K562 (cell line): Measurements from ENCODE around the gene PIEZO2. TPM values are rescaled to one million over a fixed set of nuclear protein-coding genes. Genes with fewer than 3 reads are reported as not detected.

ENCODE experiments used
- ATAC-seq: fragments of 200-7000 bp; cut with Tn5 transposase; 3 replicates; pipeline ENCODE4 v1.9.1; 2020; ENCODE audit warnings: moderate library complexity
- BruUV-seq: library from RNA; stranded (reverse); fragments of 400-500 nt; replicated peaks from 2 replicates; lab custom pipeline; 2021; lab: Mats Ljungman, UMichigan
- CTCF ChIA-PET: fragments of 300-600 bp; formaldehyde crosslinking; extraction: SDS; loops from one replicate; lab custom pipeline; 2021; ENCODE audit warnings: low intra/inter-chr PET ratio; lab: Yijun Ruan, JAX
- POLR2A ChIA-PET: fragments of 300-600, 350-650 bp; sonication (Branson Sonifier 250); formaldehyde crosslinking; extraction: SDS; loops from one replicate; lab custom pipeline; 2021; ENCODE audit warnings: antibody characterized with exemption, inconsistent platforms; lab: Yijun Ruan, JAX
- DNase-seq, 4 experiments: peaks; one replicate each; pipeline versions ENCODE4 v3.0.0 to v3.0.0-alpha.2; 2011 to 2018; ENCODE audit warnings: low spot score in 3 of 4, mixed read lengths in 3 of 4; ENCODE audit errors: extremely low read depth in 1 of 4
- FAIRE-seq: peaks from 2 replicates; lab custom pipeline; 2011; peaks lifted over from hg19 to GRCh38; lab: Jason Lieb, UNC
- H2AFZ ChIP-seq: 2 replicates; pipeline ENCODE4 v1.6.0; 2011; ENCODE audit warnings: low read depth, low read length, control low read depth, inconsistent platforms
- H3K27ac ChIP-seq: fragments of 200-600 bp; 3 replicates; pipeline ENCODE4 v1.8.0; 2011; ENCODE audit warnings: low read depth, mild to moderate bottlenecking, control low read depth, inconsistent platforms, low read length, moderate library complexity, mixed read lengths; ENCODE audit errors: extremely low read depth
- H3K27me3 ChIP-seq, 2 experiments: fragments of 300-600 bp in 1 of 2; 2 replicates in 1 of 2; 3 replicates in 1 of 2; pipeline versions ENCODE4 v1.6.0 to v1.8.0; 2011; ENCODE audit warnings: inconsistent platforms in 2 of 2, low read length in 2 of 2, mild to moderate bottlenecking in 1 of 2, mixed read lengths in 1 of 2, moderate library complexity in 1 of 2; ENCODE audit not compliant: control insufficient read depth in 2 of 2, insufficient read depth in 2 of 2
- H3K36me3 ChIP-seq: fragments of 300-600 bp; 3 replicates; pipeline ENCODE4 v1.8.0; 2011; ENCODE audit warnings: mild to moderate bottlenecking, low read length, inconsistent platforms; ENCODE audit not compliant: control insufficient read depth, insufficient read depth
- H3K4me1 ChIP-seq, 2 experiments: fragments of 200-600 bp in 1 of 2; replicated peaks in 1 of 2; 2 replicates in 1 of 2; 3 replicates in 1 of 2; pipeline versions ENCODE4 v1.5.1 to v1.8.0; 2011; ENCODE audit warnings: inconsistent platforms in 2 of 2, low read length in 2 of 2, mild to moderate bottlenecking in 1 of 2, mixed read lengths in 1 of 2, moderate library complexity in 1 of 2; ENCODE audit not compliant: control insufficient read depth in 2 of 2, insufficient read depth in 2 of 2
- H3K4me2 ChIP-seq: 2 replicates; pipeline ENCODE4 v1.6.1; 2011; ENCODE audit warnings: low read length, control low read depth, inconsistent platforms, mixed read lengths; ENCODE audit not compliant: insufficient read depth
- H3K4me3 ChIP-seq: fragments of 200-600 bp; sonication (generic), shearing (Covaris generic); 2 replicates; pipeline ENCODE4 v1.5.1; 2016; ENCODE audit warnings: control low read depth, inconsistent platforms
- H3K79me2 ChIP-seq: fragments of 200-600 bp; 3 replicates; pipeline ENCODE4 v1.8.0; 2011; ENCODE audit warnings: low read length, inconsistent platforms; ENCODE audit not compliant: control insufficient read depth, insufficient read depth
- H3K9ac ChIP-seq, 2 experiments: 2 replicates each; pipeline versions ENCODE4 v1.6.0 to v1.6.1; 2011; ENCODE audit warnings: low read depth in 2 of 2, low read length in 2 of 2, control low read depth in 1 of 2, inconsistent platforms in 1 of 2, mild to moderate bottlenecking in 1 of 2, mixed read lengths in 1 of 2; ENCODE audit not compliant: insufficient read depth in 1 of 2
- H3K9me1 ChIP-seq: one replicate; pipeline ENCODE4 v1.6.0; 2011; ENCODE audit warnings: inconsistent platforms, mild to moderate bottlenecking, low read length, moderate library complexity; ENCODE audit not compliant: control insufficient read depth, insufficient read depth
- H3K9me3 ChIP-seq: replicated peaks from 2 replicates; pipeline ENCODE4 v1.5.1; 2011; ENCODE audit warnings: low read depth, low read length, inconsistent platforms; ENCODE audit not compliant: control insufficient read depth, insufficient read depth
- H4K20me1 ChIP-seq: replicated peaks from 2 replicates; pipeline ENCODE4 v1.6.1; 2011; ENCODE audit warnings: low read length, inconsistent platforms, mixed read lengths; ENCODE audit not compliant: control insufficient read depth, insufficient read depth
- ELF4 ChIP-seq: fragments of 450-650 bp; formaldehyde crosslinking; IDR thresholded peaks from 2 replicates; pipeline ENCODE4 v1.4.0; 2022; ENCODE audit warnings: missing genetic modification characterization
- ETV1 ChIP-seq: fragments of 450-650 bp; conservative IDR thresholded peaks from 2 replicates; pipeline ENCODE4 v1.6.1; 2016; ENCODE audit warnings: missing genetic modification characterization, control low read depth, low read depth, missing compliant biosample characterization
- HDAC1 ChIP-seq, 2 experiments: fragments of 450-650 bp; IDR thresholded peaks; 2 replicates each; pipeline ENCODE4 v1.6.1; 2016 to 2017; ENCODE audit warnings: inconsistent platforms in 1 of 2, mild to moderate bottlenecking in 1 of 2, moderate library complexity in 1 of 2
- JUND ChIP-seq, 2 experiments: IDR thresholded peaks; 2 replicates in 1 of 2; 3 replicates in 1 of 2; pipeline ENCODE4 v1.6.1; 2011; ENCODE audit warnings: borderline replicate concordance in 2 of 2, low read depth in 2 of 2, low read length in 2 of 2, improper control_type of control experiment in 1 of 2, missing biosample characterization in 1 of 2, missing genetic modification characterization in 1 of 2, missing genetic modification reagents in 1 of 2
- MTA3 ChIP-seq: fragments of 450-650 bp; formaldehyde crosslinking; IDR thresholded peaks from 2 replicates; pipeline ENCODE4 v1.6.1; 2017; ENCODE audit warnings: mild to moderate bottlenecking, borderline replicate concordance
- NFATC3 ChIP-seq: fragments of 450-650 bp; IDR thresholded peaks from 2 replicates; pipeline ENCODE4 v1.6.1; 2017; ENCODE audit warnings: mild to moderate bottlenecking
- NR2C1 ChIP-seq, 2 experiments: fragments of 450-650 bp; IDR thresholded peaks; 2 replicates each; pipeline ENCODE4 v1.6.1; 2017; ENCODE audit warnings: mild to moderate bottlenecking in 2 of 2, antibody characterized with exemption in 1 of 2, inconsistent platforms in 1 of 2, missing compliant biosample characterization in 1 of 2, missing genetic modification characterization in 1 of 2
- PRPF4 ChIP-seq: fragments of 200-400 bp; formaldehyde crosslinking; IDR thresholded peaks from one replicate; pipeline ENCODE4 v1.6.1; 2017; ENCODE audit warnings: low read length, low read depth, mild to moderate bottlenecking; ENCODE audit not compliant: insufficient read depth, poor library complexity, severe bottlenecking
- ZBED1 ChIP-seq: IDR thresholded peaks from 2 replicates; pipeline ENCODE4 v1.6.1; 2014
- ZKSCAN8 ChIP-seq: fragments of 200-800 bp; sonication (Bioruptor generic); IDR thresholded peaks from 2 replicates; pipeline ENCODE4 v1.6.1; 2016; ENCODE audit warnings: missing genetic modification characterization, missing compliant biosample characterization
- ZNF263 ChIP-seq: sonication (generic); formaldehyde crosslinking; IDR thresholded peaks from 2 replicates; pipeline ENCODE4 v1.8.0; 2022; ENCODE audit warnings: mild to moderate bottlenecking, missing genetic modification reagents, borderline replicate concordance
- ZNF354B ChIP-seq: fragments of 250-450 bp; sonication (Bioruptor Pico); IDR thresholded peaks from 2 replicates; pipeline ENCODE4 v1.4.0; 2020
- ZNF695 ChIP-seq: fragments of 450-650 bp; formaldehyde crosslinking; IDR thresholded peaks from 2 replicates; pipeline ENCODE4 v1.4.0; 2020; ENCODE audit warnings: mild to moderate bottlenecking, moderate library complexity
- WGBS: fragments of 100-300 bp; shearing (Covaris generic); methylation state at CpG from one replicate; pipeline ENCODE4 v1.1.6; 2016; ENCODE audit warnings: low coverage, mixed read lengths; ENCODE audit not compliant: insufficient coverage; ENCODE audit errors: missing lambda C conversion rate; 5-methylcytosine and 5-hydroxymethylcytosine counted together
- in situ Hi-C: fragments of 300-500 bp; cut with MboI; formaldehyde crosslinking; loops from 4 replicates; pipeline ENCODE4 v1.15.0; 2018; ENCODE audit warnings: inconsistent platforms, mixed read lengths
- intact Hi-C: fragments of 100-400 bp; cut with micrococcal nuclease; formaldehyde crosslinking; loops from 2 replicates; pipeline ENCODE4 v1.14.2; 2022
- polyA plus RNA-seq, 8 experiments: library from polyadenylated mRNA; depleted of rRNA in 4 of 8; stranded (reverse) in 5 of 8; unstranded in 3 of 8; fragments of >200 nt; fragmentation: Nextera tagmentation in 2 of 8; fragmentation: Illumina TruSeq in 1 of 8; extraction: Ambion mirVana in 2 of 8; extraction: Trizol in 1 of 8; gene quantifications; 2 replicates each; pipeline versions ENCODE4 v1.2.1 to v1.2.3, GENCODE V29; 2011 to 2014; ENCODE audit warnings: inconsistent platforms in 1 of 8, missing spikeins in 1 of 8
- total RNA-seq, 7 experiments: library from RNA; depleted of rRNA in 6 of 7; stranded (reverse); fragments of >200 nt in 6 of 7; fragmentation: Illumina TruSeq in 2 of 7; extraction: Trizol in 2 of 7; gene quantifications; 2 replicates each; pipeline versions ENCODE4 v1.2.1 to v1.2.3, GENCODE V29; 2011 to 2021; ENCODE audit warnings: low replicate concordance in 1 of 7
- TF ChIP-seq, protein P1 (sequence below): sonication (generic); formaldehyde crosslinking; IDR thresholded peaks from 2 replicates; pipeline ENCODE4 v1.8.0; 2022; ENCODE audit warnings: mild to moderate bottlenecking, missing genetic modification reagents
- TF ChIP-seq, protein P2 (sequence below): sonication (generic); formaldehyde crosslinking; IDR thresholded peaks from 2 replicates; pipeline ENCODE4 v1.8.0; 2022; ENCODE audit warnings: mild to moderate bottlenecking, missing genetic modification reagents

The PIEZO2 gene
- total and polyA plus RNA-seq, 9 of the 15 experiments (the other 6 are each of a cell fraction or from before 2014, with no cell fraction given) = 0.54 to 4.1 (median 2.0) TPM

DNA sequence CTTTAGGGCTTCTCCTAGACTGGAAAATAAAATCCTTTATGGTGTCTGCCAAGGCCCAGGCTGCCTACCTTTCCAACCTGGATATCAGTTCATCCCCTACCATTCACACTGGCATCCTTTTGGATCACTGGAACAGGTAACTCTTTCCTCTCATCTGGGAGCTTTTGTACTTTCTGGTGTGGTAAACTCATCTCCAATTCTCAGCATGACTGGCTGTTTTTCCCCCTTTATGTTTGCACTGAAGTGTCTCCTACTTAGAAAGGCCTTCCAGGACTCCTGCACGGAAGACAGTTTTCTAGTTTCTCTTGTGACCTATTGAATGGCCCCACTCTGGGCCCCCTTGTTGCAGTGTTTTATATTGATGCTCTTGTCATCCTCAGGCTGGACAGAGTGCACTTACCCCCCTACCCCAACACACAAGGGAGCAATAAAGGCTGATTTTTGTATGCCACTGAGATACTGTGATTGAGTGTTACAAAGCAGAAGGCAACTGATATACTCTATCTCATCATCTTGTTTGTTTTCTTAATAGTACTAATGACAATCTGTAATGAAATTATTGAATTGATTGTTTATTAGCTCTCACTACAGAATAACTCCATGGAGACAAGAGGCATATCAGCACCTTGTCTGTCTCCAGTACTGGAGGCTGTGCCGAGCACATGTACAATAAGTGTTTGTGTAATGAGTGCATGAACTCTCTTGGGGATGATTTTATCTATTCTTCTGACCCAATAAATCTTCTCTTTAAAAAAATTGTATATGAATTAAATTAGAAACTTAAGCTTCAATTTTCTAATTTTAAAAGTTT is 129.9 kb downstream of the PIEZO2 start:
- intact Hi-C loops = no loop called here
- ChIA-PET POLR2A (no interaction called here), CTCF (no interaction called here)
- H4K20me1 ChIP-seq = no peaks in the 10 kb centered on the region; the same call in 1 of the 2 replicates
- WGBS = 0% methylated on average over 2 of the region's 2 CpGs
- H3K4me2 ChIP-seq = no peak overlapping the region
- in situ Hi-C loops = no loop called here
- H3K27me3 ChIP-seq = no peaks in the 10 kb centered on the region
- no peak overlapping the region for H2AFZ ChIP-seq
- H3K9me1 ChIP-seq = no peaks in the 10 kb centered on the region
- BruUV-seq = no TSS peak
- ATAC-seq (no peak), FAIRE-seq (no peak), DNase-seq (no peak)
- H3K4me1 ChIP-seq = no peaks in the 10 kb centered on the region
- H3K9ac ChIP-seq = no peak overlapping the region
- H3K79me2 ChIP-seq = no peaks in the 10 kb centered on the region
- no peak overlapping the region for H3K4me3 ChIP-seq
- no peaks in the 10 kb centered on the region for H3K9me3 ChIP-seq
- H3K36me3 ChIP-seq = no peaks in the 10 kb centered on the region
- H3K27ac ChIP-seq = no peak overlapping the region
- TF ChIP-seq, protein P1, sequence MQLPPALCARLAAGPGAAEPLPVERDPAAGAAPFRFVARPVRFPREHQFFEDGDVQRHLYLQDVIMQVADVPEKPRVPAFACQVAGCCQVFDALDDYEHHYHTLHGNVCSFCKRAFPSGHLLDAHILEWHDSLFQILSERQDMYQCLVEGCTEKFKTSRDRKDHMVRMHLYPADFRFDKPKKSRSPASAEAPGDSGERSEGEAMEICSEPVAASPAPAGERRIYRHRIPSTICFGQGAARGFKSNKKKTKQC = no peak
- TF ChIP-seq PRPF4 = no peak
- TF ChIP-seq NFATC3 = no peak
- TF ChIP-seq MTA3 = no peak
- TF ChIP-seq NR2C1 (IDR thresholded peaks at IDR 0.05) = no peak
- TF ChIP-seq NR2C1 (tag; IDR thresholded peaks at IDR 0.05) = no peak
- TF ChIP-seq ZNF695 (CRISPR knock-in tag) = no peak
- TF ChIP-seq, protein P2, sequence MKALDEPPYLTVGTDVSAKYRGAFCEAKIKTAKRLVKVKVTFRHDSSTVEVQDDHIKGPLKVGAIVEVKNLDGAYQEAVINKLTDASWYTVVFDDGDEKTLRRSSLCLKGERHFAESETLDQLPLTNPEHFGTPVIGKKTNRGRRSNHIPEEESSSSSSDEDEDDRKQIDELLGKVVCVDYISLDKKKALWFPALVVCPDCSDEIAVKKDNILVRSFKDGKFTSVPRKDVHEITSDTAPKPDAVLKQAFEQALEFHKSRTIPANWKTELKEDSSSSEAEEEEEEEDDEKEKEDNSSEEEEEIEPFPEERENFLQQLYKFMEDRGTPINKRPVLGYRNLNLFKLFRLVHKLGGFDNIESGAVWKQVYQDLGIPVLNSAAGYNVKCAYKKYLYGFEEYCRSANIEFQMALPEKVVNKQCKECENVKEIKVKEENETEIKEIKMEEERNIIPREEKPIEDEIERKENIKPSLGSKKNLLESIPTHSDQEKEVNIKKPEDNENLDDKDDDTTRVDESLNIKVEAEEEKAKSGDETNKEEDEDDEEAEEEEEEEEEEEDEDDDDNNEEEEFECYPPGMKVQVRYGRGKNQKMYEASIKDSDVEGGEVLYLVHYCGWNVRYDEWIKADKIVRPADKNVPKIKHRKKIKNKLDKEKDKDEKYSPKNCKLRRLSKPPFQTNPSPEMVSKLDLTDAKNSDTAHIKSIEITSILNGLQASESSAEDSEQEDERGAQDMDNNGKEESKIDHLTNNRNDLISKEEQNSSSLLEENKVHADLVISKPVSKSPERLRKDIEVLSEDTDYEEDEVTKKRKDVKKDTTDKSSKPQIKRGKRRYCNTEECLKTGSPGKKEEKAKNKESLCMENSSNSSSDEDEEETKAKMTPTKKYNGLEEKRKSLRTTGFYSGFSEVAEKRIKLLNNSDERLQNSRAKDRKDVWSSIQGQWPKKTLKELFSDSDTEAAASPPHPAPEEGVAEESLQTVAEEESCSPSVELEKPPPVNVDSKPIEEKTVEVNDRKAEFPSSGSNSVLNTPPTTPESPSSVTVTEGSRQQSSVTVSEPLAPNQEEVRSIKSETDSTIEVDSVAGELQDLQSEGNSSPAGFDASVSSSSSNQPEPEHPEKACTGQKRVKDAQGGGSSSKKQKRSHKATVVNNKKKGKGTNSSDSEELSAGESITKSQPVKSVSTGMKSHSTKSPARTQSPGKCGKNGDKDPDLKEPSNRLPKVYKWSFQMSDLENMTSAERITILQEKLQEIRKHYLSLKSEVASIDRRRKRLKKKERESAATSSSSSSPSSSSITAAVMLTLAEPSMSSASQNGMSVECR (CRISPR knock-in tag) = no peak
- no peak for TF ChIP-seq HDAC1 (IDR thresholded peaks at IDR 0.05)
- no peak for TF ChIP-seq ZNF354B (CRISPR knock-in tag)
- TF ChIP-seq ELF4 (CRISPR knock-in tag) = no peak
- no peak for TF ChIP-seq ZNF263 (CRISPR knock-in tag)
- no peak for TF ChIP-seq ZKSCAN8 (CRISPR knock-in tag)
- no peak for TF ChIP-seq ETV1 (tag)
- TF ChIP-seq ZBED1 = no peak
- no peak for TF ChIP-seq JUND (IDR thresholded peaks at IDR 0.05; ENCODE audit: borderline replicate concordance, low read depth, low read length)
- no peak for TF ChIP-seq JUND (tag; IDR thresholded peaks at IDR 0.05; ENCODE audit: borderline replicate concordance, low read depth, low read length)
